Panc1 (cell line): ENCODE data around the gene NCKAP1. TPM values are rescaled to one million over a fixed set of nuclear protein-coding genes. Genes with fewer than 3 reads are reported as not detected.
"Not testable (repeated sequence)": the region's sequence is repeated elsewhere in the genome, so short reads cannot be mapped to it uniquely, and the experiment has no call there.

Experiments
- ATAC-seq: fragments of 200-7000 bp; cut with Tn5 transposase; 2 replicates; pipeline ENCODE4 v1.9.1; 2020; ENCODE audit warnings: mild to moderate bottlenecking, moderate library complexity
- BruUV-seq: library from RNA; stranded (reverse); fragments of 400-500 nt; replicated peaks from 2 replicates; lab custom pipeline; 2021; lab: Mats Ljungman, UMichigan
- CTCF ChIA-PET: fragments of 300-600 bp; sonication (Branson Sonifier 250); formaldehyde crosslinking; loops from one replicate; lab custom pipeline; 2022; ENCODE audit warnings: antibody characterized with exemption; lab: Charles Lee
- POLR2A ChIA-PET: fragments of 300-600 bp; sonication (Branson Sonifier 250); formaldehyde crosslinking; loops from one replicate; lab custom pipeline; 2022; ENCODE audit warnings: antibody characterized with exemption; lab: Charles Lee
- DNase-seq: peaks from one replicate; pipeline ENCODE4 v3.0.0-alpha.2; 2010; ENCODE audit warnings: low read depth, low spot score
- H3K27ac ChIP-seq: 2 replicates; pipeline ENCODE4 v1.5.1; 2011; ENCODE audit warnings: mild to moderate bottlenecking, low read length, inconsistent platforms
- H3K27me3 ChIP-seq: fragments of 200-500 bp; sonication (Bioruptor generic); 2 replicates; pipeline ENCODE4 v1.6.0; 2014; ENCODE audit warnings: low read length, inconsistent platforms; ENCODE audit not compliant: control insufficient read depth, insufficient read depth
- H3K36me3 ChIP-seq: fragments of 200-500 bp; sonication (Bioruptor generic); 2 replicates; pipeline ENCODE4 v1.5.1; 2014; ENCODE audit warnings: inconsistent platforms, mild to moderate bottlenecking, low read length, moderate library complexity; ENCODE audit not compliant: control insufficient read depth, insufficient read depth
- H3K4me1 ChIP-seq: 2 replicates; pipeline ENCODE4 v1.5.1; 2011; ENCODE audit warnings: inconsistent platforms, mild to moderate bottlenecking, low read length, moderate library complexity; ENCODE audit not compliant: control insufficient read depth, insufficient read depth
- H3K4me3 ChIP-seq, 2 experiments: 2 replicates each; pipeline ENCODE4 v1.5.1; 2011 to 2012; ENCODE audit warnings: low read depth in 2 of 2, low read length in 2 of 2, mild to moderate bottlenecking in 2 of 2, inconsistent platforms in 1 of 2, moderate library complexity in 1 of 2
- H3K9me3 ChIP-seq: fragments of 200-500 bp; sonication (Bioruptor generic); 2 replicates; pipeline ENCODE4 v1.5.1; 2014; ENCODE audit warnings: low read depth, mild to moderate bottlenecking, inconsistent platforms, low read length, moderate library complexity; ENCODE audit not compliant: control insufficient read depth, insufficient read depth
- POLR2AphosphoS5 ChIP-seq: IDR thresholded peaks from 2 replicates; pipeline ENCODE4 v1.6.1; 2012; ENCODE audit warnings: mild to moderate bottlenecking, low read depth, low read length, moderate library complexity
- REST ChIP-seq, 2 experiments: IDR thresholded peaks; 2 replicates each; pipeline ENCODE4 v1.6.1; 2011 to 2012; ENCODE audit warnings: low read depth in 2 of 2, control low read depth in 1 of 2, low read length in 1 of 2, mild to moderate bottlenecking in 1 of 2, moderate library complexity in 1 of 2; ENCODE audit not compliant: insufficient read depth in 1 of 2
- SIN3A ChIP-seq: IDR thresholded peaks from 2 replicates; pipeline ENCODE4 v1.6.1; 2012; ENCODE audit warnings: low read depth, mild to moderate bottlenecking, low read length, moderate library complexity, borderline replicate concordance; ENCODE audit not compliant: insufficient read depth
- TCF7L2 ChIP-seq: IDR thresholded peaks from 2 replicates; pipeline ENCODE4 v1.6.1; 2011; ENCODE audit warnings: mild to moderate bottlenecking, low read depth, low read length, inconsistent platforms
- in situ Hi-C: cut with HindIII; loops from 2 replicates; pipeline ENCODE4 v1.10.0; 2016; ENCODE audit warnings: low sequenced_read_pairs, low pct_unique_long_range_greater_than_20kb
- intact Hi-C: fragments of 100-400 bp; cut with micrococcal nuclease; formaldehyde crosslinking; loops from one replicate; pipeline ENCODE4 v1.10.0; 2022; ENCODE audit not compliant: unreplicated experiment
- total RNA-seq: library from RNA; stranded (reverse); gene quantifications from one replicate; pipeline ENCODE4 v1.2.1, GENCODE V29; 2021; ENCODE audit not compliant: unreplicated experiment
- TF ChIP-seq, protein P1 (sequence below): fragments of 450-650 bp; IDR thresholded peaks from 2 replicates; pipeline ENCODE4 v1.5.1; 2017; ENCODE audit warnings: mild to moderate bottlenecking

The NCKAP1 gene
- total RNA-seq, 1 experiment from 2014 or later: 174 TPM

DNA sequence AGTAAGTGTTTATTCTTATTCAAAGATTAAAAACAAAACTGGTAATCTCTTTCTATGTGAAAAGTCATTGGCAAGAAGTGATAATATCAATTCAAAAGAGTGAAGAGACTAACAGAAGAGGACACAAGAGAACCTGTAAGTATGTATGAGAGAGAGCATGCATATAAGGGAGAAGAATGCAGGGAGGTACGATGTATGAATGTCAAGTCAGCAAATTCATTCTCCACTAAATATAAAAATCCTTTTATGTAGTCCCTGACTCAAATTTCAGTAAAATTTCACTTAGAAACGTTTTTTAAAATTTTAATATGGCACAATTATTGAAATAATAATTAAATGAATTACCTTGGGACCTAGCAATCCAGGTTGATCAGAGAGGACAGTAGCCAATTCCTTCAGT is 55.3 kb downstream of the NCKAP1 start:
- in situ Hi-C loops (no loop called here), intact Hi-C loops (loop anchor here (10.0 kb wide), 1 partner anchor 218 kb away; no protein-coding TSS in a partner anchor)
- DNase-seq (no peak), ATAC-seq (no peak)
- no TSS peak for BruUV-seq
- CTCF ChIA-PET: no interaction called here
- Histone ChIP-seq H3K36me3 (peaks cover 70% of the 10 kb centered on the region), H3K27me3 (no peaks in the 10 kb centered on the region), H3K9me3 (no peaks in the 10 kb centered on the region), H3K4me3 (no peak overlapping the region), H3K4me1 (no peaks in the 10 kb centered on the region), H3K27ac (no peak overlapping the region)
- TF ChIP-seq TCF7L2 (no peak), POLR2AphosphoS5 (no peak), REST (IDR thresholded peaks at IDR 0.05; ENCODE audit: insufficient read depth in 1 of 2, low read depth in 2 of 2, low read length in 1 of 2) (no peak), SIN3A (no peak)
- TF ChIP-seq, protein P1, sequence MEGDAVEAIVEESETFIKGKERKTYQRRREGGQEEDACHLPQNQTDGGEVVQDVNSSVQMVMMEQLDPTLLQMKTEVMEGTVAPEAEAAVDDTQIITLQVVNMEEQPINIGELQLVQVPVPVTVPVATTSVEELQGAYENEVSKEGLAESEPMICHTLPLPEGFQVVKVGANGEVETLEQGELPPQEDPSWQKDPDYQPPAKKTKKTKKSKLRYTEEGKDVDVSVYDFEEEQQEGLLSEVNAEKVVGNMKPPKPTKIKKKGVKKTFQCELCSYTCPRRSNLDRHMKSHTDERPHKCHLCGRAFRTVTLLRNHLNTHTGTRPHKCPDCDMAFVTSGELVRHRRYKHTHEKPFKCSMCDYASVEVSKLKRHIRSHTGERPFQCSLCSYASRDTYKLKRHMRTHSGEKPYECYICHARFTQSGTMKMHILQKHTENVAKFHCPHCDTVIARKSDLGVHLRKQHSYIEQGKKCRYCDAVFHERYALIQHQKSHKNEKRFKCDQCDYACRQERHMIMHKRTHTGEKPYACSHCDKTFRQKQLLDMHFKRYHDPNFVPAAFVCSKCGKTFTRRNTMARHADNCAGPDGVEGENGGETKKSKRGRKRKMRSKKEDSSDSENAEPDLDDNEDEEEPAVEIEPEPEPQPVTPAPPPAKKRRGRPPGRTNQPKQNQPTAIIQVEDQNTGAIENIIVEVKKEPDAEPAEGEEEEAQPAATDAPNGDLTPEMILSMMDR: no peak
- POLR2A ChIA-PET: no interaction called here

DNA sequence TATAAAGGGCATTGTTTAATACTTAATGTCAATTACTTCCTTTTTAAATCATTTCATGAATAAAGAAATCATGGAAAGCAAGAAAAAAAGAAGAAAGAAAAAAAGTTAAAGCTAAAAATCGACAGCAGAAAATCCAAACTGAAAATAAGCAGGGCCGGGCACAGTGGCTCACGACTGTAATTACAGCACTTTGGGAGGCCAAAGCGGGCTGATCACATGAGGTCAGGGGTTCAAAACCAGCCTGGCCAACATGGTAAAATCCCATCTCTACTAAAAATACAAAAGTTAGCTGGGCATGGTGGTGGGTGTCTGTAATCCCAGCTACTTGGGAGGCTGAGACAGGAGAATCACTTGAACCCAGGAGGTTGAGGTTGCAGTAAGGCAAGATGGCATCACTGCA is 56.8 kb downstream of the NCKAP1 start:
- DNase-seq, H3K27ac ChIP-seq, ATAC-seq, BruUV-seq, H3K4me1 ChIP-seq, in situ Hi-C loops, CTCF ChIA-PET, H3K9me3 ChIP-seq, H3K4me3 ChIP-seq, H3K27me3 ChIP-seq: not testable (repeated sequence)
- POLR2A ChIA-PET: interaction anchor here (0.6 kb wide), 1 partner anchor 138 kb away, joined by 3 read pairs; no protein-coding TSS in a partner anchor
- H3K36me3 ChIP-seq: peaks cover 73% of the 10 kb centered on the region
- intact Hi-C loops: loop anchor here (10.0 kb wide), 1 partner anchor 217 kb away; no protein-coding TSS in a partner anchor

DNA sequence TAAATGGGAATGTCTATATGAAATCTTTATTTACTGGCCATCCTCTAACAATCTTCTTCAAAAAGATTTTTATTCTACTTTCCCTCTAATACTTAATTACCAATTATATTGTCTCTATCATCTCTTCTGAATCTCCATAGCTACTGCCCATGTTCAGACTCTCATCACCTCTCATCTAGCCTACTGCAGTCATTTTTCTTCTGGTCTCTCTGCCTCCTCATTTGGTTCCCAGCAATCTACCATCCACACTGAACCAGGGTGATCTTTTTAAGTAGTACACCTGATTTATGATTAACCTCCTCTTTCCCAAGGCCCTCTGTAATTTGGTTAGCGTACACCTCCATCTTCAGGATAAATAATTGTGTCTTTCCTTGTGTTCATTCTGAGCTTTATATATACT is 57.6 kb downstream of the NCKAP1 start:
- ATAC-seq: 0 out of 2 replicates have a peak, but pooled peaks have one; percentile 56
- ChIA-PET CTCF (interaction anchor here (0.5 to 1.3 kb wide), 6 partner anchors 12 to 296 kb away, joined by 3 to 6 read pairs (median 3); no protein-coding TSS in a partner anchor), POLR2A (no interaction called here)
- no peaks in the 10 kb centered on the region for H3K9me3 ChIP-seq
- DNase-seq: no peak
- H3K36me3 ChIP-seq: peaks cover 74% of the 10 kb centered on the region
- no peak overlapping the region for H3K27ac ChIP-seq
- H3K27me3 ChIP-seq: no peaks in the 10 kb centered on the region
- TF ChIP-seq REST (IDR thresholded peaks at IDR 0.05; ENCODE audit: insufficient read depth in 1 of 2, low read depth in 2 of 2, low read length in 1 of 2) (no peak), POLR2AphosphoS5 (no peak), SIN3A (no peak), TCF7L2 (no peak)
- TF ChIP-seq, protein P1: no peak
- in situ Hi-C loops: no loop called here
- no peak overlapping the region for H3K4me3 ChIP-seq
- no TSS peak for BruUV-seq
- intact Hi-C loops: loop anchor here (10.0 kb wide), 1 partner anchor 216 kb away; no protein-coding TSS in a partner anchor
- H3K4me1 ChIP-seq: no peaks in the 10 kb centered on the region
